Epithelial cell of proximal tubule (primary cell): Measurements from ENCODE around the gene AAK1. TPM values are rescaled to one million over a fixed set of nuclear protein-coding genes. Genes with fewer than 3 reads are reported as not detected.
"Not testable (repeated sequence)": the region's sequence is repeated elsewhere in the genome, so short reads cannot be mapped to it uniquely, and the experiment has no call there.

Experiments used
- DNase-seq: peaks from one replicate; pipeline ENCODE4 v3.0.0-alpha.2; 2011; ENCODE audit warnings: low read depth
- H3K4me3 ChIP-seq: 2 replicates; pipeline ENCODE4 v1.5.1; 2011; ENCODE audit warnings: low read depth, mild to moderate bottlenecking, low read length
- total RNA-seq: library from RNA; depleted of rRNA; stranded (reverse); fragments of >200 nt; gene quantifications from 2 replicates; pipeline ENCODE4 v1.2.3, GENCODE V29; 2015
- TF ChIP-seq, protein P1 (sequence below): conservative IDR thresholded peaks from 2 replicates; pipeline ENCODE4 v1.5.1; 2012; ENCODE audit warnings: low read depth, mild to moderate bottlenecking, low read length

Gene AAK1
- total RNA-seq, 1 donor from 2014 or later = 32.2 TPM

DNA sequence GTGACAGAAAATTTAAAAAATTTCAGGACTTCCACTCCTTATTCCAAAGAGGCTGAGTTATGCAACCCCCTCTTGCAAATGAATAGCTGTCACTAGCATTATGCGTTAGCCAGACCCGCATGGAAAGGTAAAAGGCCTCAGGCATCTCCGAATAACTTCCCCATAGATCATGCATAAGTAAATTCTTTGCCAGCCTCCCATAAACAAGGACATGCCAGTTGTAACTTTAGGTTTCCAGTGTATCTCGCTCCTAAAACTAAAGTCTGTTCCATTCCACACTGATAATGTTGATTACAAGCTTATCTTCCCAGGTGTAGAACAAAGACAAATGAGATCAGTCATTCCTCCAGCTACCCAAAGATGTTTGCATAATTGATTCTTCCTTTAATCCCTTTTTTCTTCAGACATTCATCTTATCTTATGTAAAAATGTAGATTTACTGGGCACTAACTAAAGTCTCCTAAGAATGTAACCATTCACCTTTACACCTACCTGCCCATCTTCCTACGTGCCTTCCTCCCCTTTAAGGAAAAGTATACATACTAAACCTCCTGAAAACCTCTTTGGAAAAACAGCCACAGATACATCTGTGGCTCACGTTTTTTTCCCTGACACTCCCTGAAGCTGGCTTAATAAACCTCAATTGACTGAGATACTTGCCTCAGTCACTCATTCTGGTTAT is 192.7 kb downstream of the AAK1 start:
- DNase-seq = no peak
- H3K4me3 ChIP-seq = no peak overlapping the region
- TF ChIP-seq, protein P1, sequence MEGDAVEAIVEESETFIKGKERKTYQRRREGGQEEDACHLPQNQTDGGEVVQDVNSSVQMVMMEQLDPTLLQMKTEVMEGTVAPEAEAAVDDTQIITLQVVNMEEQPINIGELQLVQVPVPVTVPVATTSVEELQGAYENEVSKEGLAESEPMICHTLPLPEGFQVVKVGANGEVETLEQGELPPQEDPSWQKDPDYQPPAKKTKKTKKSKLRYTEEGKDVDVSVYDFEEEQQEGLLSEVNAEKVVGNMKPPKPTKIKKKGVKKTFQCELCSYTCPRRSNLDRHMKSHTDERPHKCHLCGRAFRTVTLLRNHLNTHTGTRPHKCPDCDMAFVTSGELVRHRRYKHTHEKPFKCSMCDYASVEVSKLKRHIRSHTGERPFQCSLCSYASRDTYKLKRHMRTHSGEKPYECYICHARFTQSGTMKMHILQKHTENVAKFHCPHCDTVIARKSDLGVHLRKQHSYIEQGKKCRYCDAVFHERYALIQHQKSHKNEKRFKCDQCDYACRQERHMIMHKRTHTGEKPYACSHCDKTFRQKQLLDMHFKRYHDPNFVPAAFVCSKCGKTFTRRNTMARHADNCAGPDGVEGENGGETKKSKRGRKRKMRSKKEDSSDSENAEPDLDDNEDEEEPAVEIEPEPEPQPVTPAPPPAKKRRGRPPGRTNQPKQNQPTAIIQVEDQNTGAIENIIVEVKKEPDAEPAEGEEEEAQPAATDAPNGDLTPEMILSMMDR = no peak

DNA sequence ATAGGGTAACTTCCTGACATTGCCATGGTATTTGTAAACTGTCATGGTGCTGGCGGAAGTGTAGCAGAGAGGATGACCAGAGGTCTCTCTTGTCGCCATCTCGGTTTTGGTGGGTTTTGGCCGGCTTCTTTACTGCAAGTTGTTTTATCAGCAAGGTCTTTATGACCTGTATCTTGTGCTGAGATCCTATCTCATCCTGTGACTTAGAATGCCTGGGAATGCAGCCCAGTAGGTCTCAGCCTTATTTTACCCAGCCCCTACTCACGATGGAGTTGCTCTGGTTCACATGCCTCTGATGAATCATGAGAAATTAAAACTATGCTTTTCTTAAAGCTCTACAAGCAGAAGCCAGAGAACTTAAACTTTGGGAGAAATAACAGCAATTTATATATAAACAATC is 193.6 kb downstream of the AAK1 start:
- no peak overlapping the region for H3K4me3 ChIP-seq
- no peak for DNase-seq
- TF ChIP-seq, protein P1 = no peak

DNA sequence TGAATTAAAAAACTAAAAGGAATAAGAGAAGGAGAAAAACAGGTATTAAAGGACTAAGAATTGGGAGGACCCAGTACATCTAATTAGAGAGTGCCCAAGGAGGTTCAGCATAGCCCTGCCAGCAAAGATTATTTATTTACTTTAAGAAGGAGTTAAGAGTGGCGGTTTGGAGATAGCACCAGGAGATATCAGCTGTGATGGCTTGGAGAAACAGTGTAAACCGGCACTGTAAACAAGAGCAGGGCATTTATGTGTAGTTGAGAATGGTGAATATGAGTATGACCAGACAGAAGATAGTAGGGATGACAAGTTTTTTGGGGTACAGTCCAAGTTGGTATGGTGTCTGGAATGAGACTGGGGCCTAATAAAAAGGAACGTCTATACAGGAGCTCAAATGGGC is 199.9 kb downstream of the AAK1 start:
- not testable (repeated sequence) for DNase-seq, H3K4me3 ChIP-seq

DNA sequence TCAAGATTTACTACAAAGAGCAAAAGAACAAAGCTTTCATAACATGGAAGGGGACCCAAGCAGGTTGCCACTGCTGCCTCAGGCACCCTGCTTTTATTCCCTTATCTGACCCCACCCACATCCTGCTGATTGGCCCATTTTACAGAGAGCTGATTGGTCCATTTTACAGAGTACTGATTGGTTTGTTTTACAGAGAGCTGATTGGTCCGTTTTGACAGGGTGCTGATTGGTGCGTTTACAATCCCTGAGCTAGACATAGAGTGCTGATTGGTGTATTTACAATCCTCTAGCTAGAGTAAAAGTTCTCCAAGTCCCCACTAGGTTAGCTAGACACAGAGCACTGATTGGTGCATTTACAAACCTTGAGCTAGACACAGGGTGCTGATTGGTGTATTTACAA is 204.0 kb downstream of the AAK1 start:
- H3K4me3 ChIP-seq, DNase-seq: not testable (repeated sequence)

DNA sequence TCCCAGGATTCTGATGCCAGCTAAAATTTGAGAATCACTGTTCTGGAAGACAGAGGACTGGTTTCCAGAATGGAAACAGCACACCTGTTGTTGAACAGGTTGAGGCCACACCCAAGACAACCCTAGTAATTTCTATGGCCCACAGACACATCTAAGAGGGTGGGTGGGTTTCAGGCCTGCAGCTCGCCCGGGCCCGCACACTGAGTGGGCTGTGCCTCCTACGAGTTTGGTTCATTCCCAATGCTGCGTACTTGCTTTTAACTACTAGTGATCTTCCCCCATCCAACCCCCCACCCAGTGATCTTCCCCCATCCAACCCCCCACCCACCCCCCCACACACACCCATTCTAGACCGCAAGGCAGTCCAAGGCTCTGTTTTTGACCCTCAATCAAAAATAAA is 205.0 kb downstream of the AAK1 start:
- DNase-seq = no peak
- TF ChIP-seq, protein P1 = no peak
- no peak overlapping the region for H3K4me3 ChIP-seq

DNA sequence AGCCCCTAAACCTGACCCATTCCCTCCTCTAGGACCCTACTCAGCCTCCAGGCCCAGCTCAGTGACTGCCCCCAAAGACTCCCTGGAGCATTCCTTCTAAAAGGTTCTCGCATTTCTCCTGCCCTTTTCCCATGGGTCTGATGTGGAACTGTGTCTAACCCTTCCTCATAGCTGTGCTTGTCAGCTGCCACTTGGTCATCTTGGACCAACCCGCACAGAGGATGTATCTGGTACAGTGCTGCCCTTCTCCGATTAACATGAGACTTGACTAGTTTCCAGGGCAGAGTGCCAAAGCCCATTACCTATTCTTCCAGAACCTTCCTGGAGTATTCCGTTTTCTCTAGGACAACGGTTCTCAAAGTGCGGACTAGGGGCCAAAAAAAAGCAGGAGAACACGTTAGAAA is 205.8 kb downstream of the AAK1 start:
- TF ChIP-seq, protein P1 = no peak
- peak; percentile 42 for DNase-seq
- peak overlapping the region; percentile 68 for H3K4me3 ChIP-seq

DNA sequence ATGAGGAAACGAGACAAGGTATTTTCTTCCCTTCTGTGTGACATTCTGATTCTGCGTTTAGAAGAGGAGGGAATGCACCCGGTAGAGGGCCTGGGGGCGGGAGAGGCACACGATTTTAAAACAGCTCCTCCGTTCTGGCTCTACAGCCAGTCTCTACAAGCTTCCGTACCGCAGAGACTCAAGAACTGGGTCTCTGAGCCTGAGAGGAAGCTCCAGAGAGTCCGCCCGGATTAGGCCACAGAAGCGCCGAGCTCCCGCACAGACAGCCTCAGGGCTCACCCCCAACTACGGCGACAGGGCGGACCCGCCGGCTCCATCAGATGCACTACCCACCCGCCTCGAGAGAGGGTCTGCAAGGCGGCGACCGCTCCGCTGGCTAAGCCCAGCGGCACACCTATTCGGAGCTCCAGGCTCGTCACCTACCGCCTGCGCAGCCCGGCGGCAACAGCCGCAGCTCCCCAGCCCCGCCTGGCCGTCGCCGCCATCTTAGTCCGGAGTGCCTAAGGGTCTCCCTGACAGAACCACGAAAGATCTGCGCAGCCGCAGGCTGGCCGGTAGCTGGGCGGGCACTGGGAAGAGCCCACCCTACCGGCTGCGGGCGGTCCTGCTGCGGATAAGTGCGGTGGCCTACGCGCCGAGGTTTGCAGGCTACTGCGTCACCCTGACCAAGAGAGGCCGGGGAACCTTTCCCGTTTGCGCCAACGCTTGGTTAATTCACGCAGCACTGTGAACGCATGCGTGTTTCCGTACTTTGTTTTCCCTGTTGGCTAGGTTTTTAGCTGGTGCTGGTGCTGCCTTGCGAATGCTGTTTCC is 206.4 kb downstream of the AAK1 start, which contains the start of gene NFU1:
NFU1 (minus strand) TSS at position 498 of the 813 bp plus-strand sequence; CDS start at position 485, 13 bp downstream.
- DNase-seq = peak; percentile 45
- H3K4me3 ChIP-seq = peak within 1 kb of the TSS; percentile 68
- TF ChIP-seq, protein P1 = peak; percentile 56

DNA sequence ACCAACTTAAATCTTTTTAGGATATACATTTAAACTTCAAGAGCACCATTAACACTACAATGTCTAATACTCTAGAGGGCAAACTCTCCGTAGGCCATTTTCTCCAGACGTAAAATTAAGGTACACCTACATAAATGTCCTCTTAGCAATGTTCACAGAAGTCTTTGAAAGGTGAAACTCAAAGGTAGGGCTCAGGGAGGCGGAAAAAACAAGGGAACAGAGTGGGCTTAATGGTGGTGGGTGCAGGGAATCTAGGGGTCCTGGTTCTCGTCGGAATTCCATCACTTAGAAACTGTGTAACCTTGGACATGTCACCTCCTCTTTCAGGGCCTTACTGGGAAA is 207.0 kb downstream of the AAK1 start:
- TF ChIP-seq, protein P1 = no peak
- no peak for DNase-seq
- H3K4me3 ChIP-seq = peak overlapping the region; percentile 68
